Measurements from ENCODE around the gene PLXNB3. TPM values are rescaled to one million over a fixed set of nuclear protein-coding genes. Genes with fewer than 3 reads are reported as not detected.
"Not testable (repeated sequence)": the region's sequence is repeated elsewhere in the genome, so short reads cannot be mapped to it uniquely, and the experiment has no call there.

The PLXNB3 gene
- 1 to 10 TPM in 3 of 4 donors, under 1 TPM in 1; 0.82 to 2.9 (median 2.1) TPM for polyA plus RNA-seq (ENCODE audit: insufficient read length in 4 of 4)

- DNase-seq (ENCODE audit: low read depth in 4 of 4, low spot score in 3 of 4): no peak
Measured at GRCh38 chrX:153763989-153764755, at the start of gene PLXNB3. Gene PLXNB3 (plus strand): TSS chrX:153764249. CDS start chrX:153765536, 1,287 bp downstream.

- DNase-seq (ENCODE audit: low read depth in 4 of 4, low spot score in 3 of 4): no peak
Measured at GRCh38 chrX:153714256-153714655, 49.8 kb upstream of the PLXNB3 start.

DNA sequence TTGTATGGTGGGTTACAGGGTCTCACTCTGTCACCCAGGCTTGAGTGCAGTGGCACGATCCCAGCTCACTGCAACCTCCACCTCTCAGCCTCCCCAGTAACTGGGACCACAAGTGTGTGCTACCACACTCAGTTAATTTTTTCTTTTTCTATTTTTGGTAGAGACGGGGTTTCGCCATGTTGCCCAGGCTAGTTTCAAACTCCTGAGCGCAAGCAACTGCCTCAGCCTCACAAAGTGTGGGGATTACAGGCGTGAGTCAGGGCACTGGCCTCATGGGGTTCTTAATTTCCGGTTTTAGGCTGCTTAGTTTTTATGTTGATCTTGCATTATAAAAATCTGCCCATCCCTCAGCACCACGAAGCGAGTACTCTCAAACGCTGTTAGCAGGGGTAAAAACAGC lies 46.6 kb upstream of the PLXNB3 start:
- no peak for DNase-seq (ENCODE audit: low read depth in 4 of 4, low spot score in 3 of 4)

- DNase-seq (ENCODE audit: low read depth in 4 of 4, low spot score in 3 of 4): no peak
Measured at GRCh38 chrX:153719238-153719637, 44.8 kb upstream of the PLXNB3 start.

DNA sequence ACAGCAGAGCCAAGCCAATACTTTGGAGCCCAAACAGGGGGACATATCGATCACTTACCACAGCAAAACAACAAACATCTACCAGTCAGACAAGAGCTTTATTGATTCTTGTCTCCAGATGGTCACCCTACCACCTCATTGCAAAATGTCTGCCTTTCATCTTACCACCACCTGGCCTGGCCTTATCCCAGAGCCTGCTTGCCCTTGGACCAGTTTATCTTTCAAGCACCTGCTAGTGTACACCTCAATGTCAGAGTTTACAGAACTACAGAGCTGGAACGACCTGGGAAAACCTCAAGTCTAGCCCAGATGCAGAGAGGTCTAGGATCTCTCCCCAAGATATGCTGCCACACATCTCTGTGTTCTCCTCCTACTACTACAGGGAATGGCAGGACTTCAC lies 44.3 kb upstream of the PLXNB3 start:
- no peak for DNase-seq (ENCODE audit: low read depth in 4 of 4, low spot score in 3 of 4)

GRCh38 chrX:153722704-153723350 lies 41.2 kb upstream of the PLXNB3 start:
- no peak for DNase-seq (ENCODE audit: low read depth in 4 of 4, low spot score in 3 of 4)

DNA sequence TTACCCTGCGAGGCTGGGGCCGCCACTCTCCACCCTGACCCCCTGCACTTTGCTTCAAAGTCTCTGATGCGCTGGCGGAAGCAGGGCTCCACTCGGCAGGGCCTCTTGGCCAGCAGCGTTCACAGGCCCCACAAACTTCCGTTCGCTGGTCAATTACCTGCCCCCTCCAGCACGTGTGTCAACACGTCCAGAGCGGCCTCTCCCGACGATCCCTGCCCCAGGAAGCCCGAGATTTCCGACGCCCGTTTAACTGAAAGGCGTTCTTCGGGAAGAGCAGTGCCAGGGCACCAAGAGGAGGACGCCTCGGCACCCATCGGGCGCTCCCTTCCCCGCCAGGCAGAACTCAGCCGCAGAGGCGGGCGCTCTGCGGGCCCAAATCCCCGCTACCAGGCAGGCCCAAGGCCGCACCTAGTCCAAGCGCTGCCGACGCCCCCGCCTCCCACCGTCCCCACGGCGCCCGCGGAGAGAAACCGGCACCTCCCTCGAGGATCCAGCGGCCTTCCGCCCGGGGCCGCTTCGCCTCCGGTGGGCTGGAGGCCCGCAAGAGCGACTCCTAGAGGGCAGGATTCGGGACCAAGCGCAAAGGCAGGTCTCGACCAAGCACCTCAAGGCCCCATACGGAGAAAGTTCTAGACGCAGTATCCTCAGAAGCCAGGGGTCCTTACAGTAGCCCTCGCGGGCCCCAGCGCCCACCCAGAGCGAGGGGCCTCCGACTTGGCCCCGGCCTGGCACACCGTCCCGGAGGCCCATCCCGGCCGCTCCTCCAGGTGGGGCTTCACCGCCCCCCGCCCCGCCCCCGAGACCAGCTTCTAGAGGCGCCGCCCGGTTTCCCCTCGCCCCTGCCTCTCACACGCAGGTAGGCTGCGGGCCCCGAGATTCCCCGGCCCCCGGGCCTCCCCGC lies 40.4 kb upstream of the PLXNB3 start:
- no peak for DNase-seq (ENCODE audit: low read depth in 4 of 4, low spot score in 3 of 4)

- DNase-seq (ENCODE audit: low read depth in 4 of 4, low spot score in 3 of 4): peak; percentile 68 to 74 (median 70)
Measured at GRCh38 chrX:153724252-153725038, 39.6 kb upstream of the PLXNB3 start, which contains the start of the genes ABCD1 and BCAP31. Gene ABCD1 (plus strand): TSS chrX:153724856. CDS start chrX:153725267, 411 bp downstream. Gene BCAP31 (minus strand): TSS chrX:153724387. CDS start chrX:153723244, 1,143 bp downstream.

DNA sequence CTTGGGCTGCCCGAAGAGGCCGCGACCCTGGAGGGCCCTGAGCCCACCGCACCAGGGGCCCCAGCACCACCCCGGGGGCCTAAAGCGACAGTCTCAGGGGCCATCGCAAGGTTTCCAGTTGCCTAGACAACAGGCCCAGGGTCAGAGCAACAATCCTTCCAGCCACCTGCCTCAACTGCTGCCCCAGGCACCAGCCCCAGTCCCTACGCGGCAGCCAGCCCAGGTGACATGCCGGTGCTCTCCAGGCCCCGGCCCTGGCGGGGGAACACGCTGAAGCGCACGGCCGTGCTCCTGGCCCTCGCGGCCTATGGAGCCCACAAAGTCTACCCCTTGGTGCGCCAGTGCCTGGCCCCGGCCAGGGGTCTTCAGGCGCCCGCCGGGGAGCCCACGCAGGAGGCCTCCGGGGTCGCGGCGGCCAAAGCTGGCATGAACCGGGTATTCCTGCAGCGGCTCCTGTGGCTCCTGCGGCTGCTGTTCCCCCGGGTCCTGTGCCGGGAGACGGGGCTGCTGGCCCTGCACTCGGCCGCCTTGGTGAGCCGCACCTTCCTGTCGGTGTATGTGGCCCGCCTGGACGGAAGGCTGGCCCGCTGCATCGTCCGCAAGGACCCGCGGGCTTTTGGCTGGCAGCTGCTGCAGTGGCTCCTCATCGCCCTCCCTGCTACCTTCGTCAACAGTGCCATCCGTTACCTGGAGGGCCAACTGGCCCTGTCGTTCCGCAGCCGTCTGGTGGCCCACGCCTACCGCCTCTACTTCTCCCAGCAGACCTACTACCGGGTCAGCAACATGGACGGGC lies 38.8 kb upstream of the PLXNB3 start:
- DNase-seq (ENCODE audit: low read depth in 4 of 4, low spot score in 3 of 4): no peak

GRCh38 chrX:153725832-153726285 lies 38.2 kb upstream of the PLXNB3 start:
- DNase-seq (ENCODE audit: low read depth in 4 of 4, low spot score in 3 of 4): no peak

GRCh38 chrX:153726286-153727122 lies 37.5 kb upstream of the PLXNB3 start:
- DNase-seq (ENCODE audit: low read depth in 4 of 4, low spot score in 3 of 4): no peak

DNA sequence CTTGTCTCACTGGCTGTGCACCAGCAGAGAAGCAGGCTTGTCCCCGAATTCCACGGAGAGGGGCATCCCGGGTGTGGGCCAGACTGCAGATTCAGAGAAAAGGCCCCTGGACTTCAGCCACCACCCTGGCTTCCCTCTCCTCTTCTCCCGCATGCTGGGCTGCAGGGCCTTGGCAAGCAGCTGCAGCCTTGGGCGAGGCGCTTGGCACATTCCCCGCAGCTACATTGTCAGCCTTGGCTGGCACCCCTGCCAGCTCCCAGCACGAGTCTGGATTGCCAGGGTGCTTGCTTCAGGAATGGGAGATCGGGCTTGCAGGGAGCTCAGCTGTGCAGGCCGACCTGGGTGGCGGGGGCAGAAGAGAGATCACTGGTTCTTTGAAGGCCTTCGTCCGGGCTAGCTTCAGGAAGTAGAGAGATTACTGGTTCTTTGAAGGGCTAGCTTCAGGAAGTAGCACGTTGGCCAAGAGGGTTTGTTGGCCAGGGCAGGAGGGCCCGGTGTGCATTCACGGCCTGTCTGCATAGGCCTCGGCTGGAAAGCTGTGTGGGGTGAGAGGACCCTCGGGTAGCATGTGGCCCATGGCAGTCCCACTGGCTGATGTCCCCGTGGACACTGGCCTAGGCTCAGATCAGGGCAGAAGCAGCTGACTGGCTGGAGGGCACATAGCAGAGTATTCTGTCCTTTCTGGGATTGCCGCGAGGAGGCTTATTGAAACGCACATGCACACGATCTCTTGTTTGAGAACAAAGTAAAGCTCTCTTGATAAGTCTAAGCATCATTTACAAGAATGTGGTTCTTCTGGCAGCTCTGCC lies 36.7 kb upstream of the PLXNB3 start:
- no peak for DNase-seq (ENCODE audit: low read depth in 4 of 4, low spot score in 3 of 4)

DNA sequence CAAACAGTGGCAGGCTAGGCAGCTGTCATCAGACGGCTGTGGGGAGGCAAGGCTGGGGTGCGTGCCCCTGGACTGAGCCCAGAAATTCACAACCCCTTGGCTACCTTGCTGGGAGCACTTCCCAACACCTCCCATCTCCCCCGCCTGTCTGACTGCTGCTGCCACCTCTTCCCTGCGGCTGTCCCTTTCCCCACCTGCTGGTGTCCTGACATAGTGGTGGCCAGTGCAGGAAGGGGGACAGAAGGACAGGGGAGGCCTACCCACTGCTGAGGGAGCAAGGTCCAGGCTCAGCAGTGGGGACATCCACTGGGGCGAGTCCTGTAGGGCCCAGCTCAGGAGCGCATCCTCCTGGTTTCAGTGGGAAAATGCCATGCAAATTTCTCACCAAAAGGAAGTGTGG lies 36.0 kb upstream of the PLXNB3 start:
- no peak for DNase-seq (ENCODE audit: low read depth in 4 of 4, low spot score in 3 of 4)

- DNase-seq (ENCODE audit: low read depth in 4 of 4, low spot score in 3 of 4): no peak
Measured at GRCh38 chrX:153728951-153729631, 35.0 kb upstream of the PLXNB3 start.

- not testable (repeated sequence) for DNase-seq (ENCODE audit: low read depth in 4 of 4, low spot score in 3 of 4)
Measured at GRCh38 chrX:153730115-153730514, 33.9 kb upstream of the PLXNB3 start.

DNA sequence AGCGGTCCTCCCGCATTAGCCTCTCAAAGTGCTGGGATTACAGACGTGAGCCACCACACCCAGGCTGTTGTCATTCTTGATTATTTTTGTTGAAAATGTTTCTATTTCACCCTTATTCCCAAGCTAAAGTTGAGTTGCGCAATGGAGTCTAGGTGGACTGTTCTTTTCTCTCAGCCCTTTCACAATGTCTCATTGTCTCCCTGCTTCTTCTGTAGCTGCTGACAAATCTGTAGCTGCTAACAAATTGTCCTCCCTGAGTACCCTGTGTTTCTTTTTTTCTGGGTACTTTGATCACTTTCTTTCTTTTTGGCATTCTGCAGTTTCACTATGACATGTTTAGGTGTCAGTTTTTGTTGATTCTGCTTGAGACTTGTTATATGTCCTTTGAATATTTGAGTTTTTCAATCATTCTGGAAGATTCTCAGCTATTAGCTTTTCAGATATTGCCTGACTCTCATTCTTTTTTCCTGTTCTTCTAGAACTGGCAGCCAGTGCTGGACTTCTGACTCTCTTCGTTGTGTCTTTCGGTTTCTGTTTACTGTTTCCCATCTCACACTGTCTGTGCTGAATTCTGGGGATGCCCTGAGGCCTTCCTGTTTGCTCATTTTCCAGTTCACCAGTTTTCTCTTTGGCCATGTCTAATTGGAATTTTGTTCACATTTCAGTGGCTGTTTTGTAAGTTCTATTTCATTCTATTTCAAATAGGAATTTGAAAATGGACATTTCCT lies 32.8 kb upstream of the PLXNB3 start:
- no peak for DNase-seq (ENCODE audit: low read depth in 4 of 4, low spot score in 3 of 4)
